ENCODE measurements around the gene CIP2A. TPM values are rescaled to one million over a fixed set of nuclear protein-coding genes. Genes with fewer than 3 reads are reported as not detected.

The CIP2A gene
- total RNA-seq, 6 donors from 2014 or later: 1.9 to 7.5 (median 3.8) TPM

DNA sequence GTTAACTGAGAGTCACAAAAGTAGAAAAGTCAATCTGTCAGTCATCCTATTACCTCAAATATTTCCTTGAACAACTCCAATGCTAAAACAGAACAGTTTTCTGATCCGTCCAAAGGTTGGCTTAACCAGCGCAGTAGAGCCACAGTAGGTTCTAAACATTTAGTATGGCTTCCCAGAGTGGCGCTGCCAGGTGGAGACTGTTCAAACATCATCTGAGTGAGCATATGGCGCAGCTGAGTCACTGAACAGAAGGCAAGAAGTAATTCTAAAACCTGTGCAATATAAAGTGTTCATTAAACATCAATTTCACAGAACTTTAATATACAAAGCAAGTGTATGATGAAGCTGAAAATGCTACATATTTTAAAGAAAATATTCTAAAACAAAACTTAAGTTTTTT lies 19.9 kb downstream of the CIP2A start:
- ATAC-seq (ENCODE audit: low FRiP score in 2 of 2): no peak
- 99% methylated on average over 4 of the region's 4 CpGs for WGBS, 2 donors
- Histone ChIP-seq H3K4me1 (no peaks in the 10 kb centered on the region), H3K27ac (no peak overlapping the region), H3K4me3 (no peak overlapping the region), H3K9me3 (no peaks in the 10 kb centered on the region), H3K36me3 (peaks cover 0 to under 1% (median 0%) of the 10 kb centered on the region in 4 donors), H3K27me3 (no peaks in the 10 kb centered on the region)
- TF ChIP-seq POLR2A (IDR thresholded peaks at IDR 0.05) (no peak), EP300 (IDR thresholded peaks at IDR 0.05) (no peak), POLR2AphosphoS5 (IDR thresholded peaks at IDR 0.05) (no peak), CTCF (IDR thresholded peaks at IDR 0.05) (no peak)
- no peak for DNase-seq

DNA sequence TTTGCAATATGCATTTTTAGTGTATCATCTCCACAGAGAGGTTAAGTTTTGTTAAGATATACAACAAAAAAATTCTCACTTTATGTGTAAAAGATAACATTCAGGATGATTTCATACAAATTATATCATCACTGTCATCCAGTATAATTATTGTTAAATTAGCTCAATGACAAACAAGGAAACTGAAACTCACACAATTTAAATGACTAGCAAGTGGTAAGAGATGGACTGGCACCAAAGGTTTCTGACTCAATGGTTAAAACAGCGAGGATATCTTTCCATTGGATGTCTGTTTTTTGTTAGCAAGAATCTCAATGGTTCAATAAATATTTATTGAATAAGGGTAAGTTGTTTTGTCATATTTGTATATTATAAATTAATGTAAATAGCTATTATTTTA lies 22.6 kb downstream of the CIP2A start:
- 91 to 97% methylated on average over 1 of the region's 1 CpG for WGBS, 2 donors
- no peak for TF ChIP-seq POLR2A (IDR thresholded peaks at IDR 0.05)
- no peak for TF ChIP-seq EP300 (IDR thresholded peaks at IDR 0.05)
- no peak overlapping the region for H3K4me3 ChIP-seq
- ATAC-seq (ENCODE audit: low FRiP score in 2 of 2): no peak
- H3K27me3 ChIP-seq: no peaks in the 10 kb centered on the region
- H3K9me3 ChIP-seq: no peaks in the 10 kb centered on the region
- H3K36me3 ChIP-seq: no peaks in the 10 kb centered on the region
- no peak for DNase-seq
- no peak overlapping the region for H3K27ac ChIP-seq
- H3K4me1 ChIP-seq: no peaks in the 10 kb centered on the region

- Histone ChIP-seq H3K9me3 (no peaks in the 10 kb centered on the region), H3K4me3 (no peak overlapping the region), H3K27me3 (no peaks in the 10 kb centered on the region), H3K27ac (no peak overlapping the region), H3K36me3 (no peaks in the 10 kb centered on the region), H3K4me1 (no peaks in the 10 kb centered on the region)
- ATAC-seq (ENCODE audit: low FRiP score in 2 of 2) (no peak), DNase-seq (no peak)
- WGBS, 2 donors: 87 to 88% methylated on average over 3 of the region's 3 CpGs
- no peak for TF ChIP-seq POLR2AphosphoS5 (IDR thresholded peaks at IDR 0.05)
- TF ChIP-seq POLR2A (IDR thresholded peaks at IDR 0.05): no peak
- TF ChIP-seq EP300 (IDR thresholded peaks at IDR 0.05): no peak
- no peak for TF ChIP-seq CTCF (IDR thresholded peaks at IDR 0.05)
Measured at GRCh38 chr3:108565506-108565905, 23.7 kb downstream of the CIP2A start.

- no peak for TF ChIP-seq POLR2A (IDR thresholded peaks at IDR 0.05)
- no peak for TF ChIP-seq EP300 (IDR thresholded peaks at IDR 0.05)
Measured at GRCh38 chr3:108564564-108564963, 24.7 kb downstream of the CIP2A start.

GRCh38 chr3:108562565-108562964 lies 26.7 kb downstream of the CIP2A start:
- no peaks in the 10 kb centered on the region for H3K36me3 ChIP-seq
- H3K9me3 ChIP-seq: no peaks in the 10 kb centered on the region
- TF ChIP-seq EP300 (IDR thresholded peaks at IDR 0.05) (no peak), CTCF (IDR thresholded peaks at IDR 0.05) (no peak)
- ATAC-seq (ENCODE audit: low FRiP score in 2 of 2): no peak
- no peak overlapping the region for H3K27ac ChIP-seq
- H3K4me3 ChIP-seq: no peak overlapping the region
- H3K4me1 ChIP-seq: no peaks in the 10 kb centered on the region
- H3K27me3 ChIP-seq: no peaks in the 10 kb centered on the region
- 94 to 98% methylated on average over 2 of the region's 2 CpGs for WGBS, 2 donors
- DNase-seq: no peak

More at GRCh38 chr3:108564564-108564963, 24.7 kb downstream of the CIP2A start:
- Histone ChIP-seq H3K4me3 (no peak overlapping the region), H3K27ac (no peak overlapping the region), H3K9me3 (no peaks in the 10 kb centered on the region), H3K4me1 (no peaks in the 10 kb centered on the region), H3K36me3 (no peaks in the 10 kb centered on the region), H3K27me3 (no peaks in the 10 kb centered on the region)
- DNase-seq: no peak
- ATAC-seq (ENCODE audit: low FRiP score in 2 of 2): no peak

GRCh38 chr3:108555966-108556581 lies 33.2 kb downstream of the CIP2A start:
- peaks cover 0 to 11% (median 5%) of the 10 kb centered on the region in 4 donors for H3K4me1 ChIP-seq
- no peaks in the 10 kb centered on the region for H3K9me3 ChIP-seq
- DNase-seq (no peak), ATAC-seq (ENCODE audit: low FRiP score in 2 of 2) (no peak)
- H3K27ac ChIP-seq: no peak overlapping the region
- H3K4me3 ChIP-seq: no peak overlapping the region
- WGBS, 2 donors: 67 to 81% methylated on average over 2 of the region's 2 CpGs
- TF ChIP-seq EP300 (IDR thresholded peaks at IDR 0.05): no peak
- TF ChIP-seq POLR2AphosphoS5 (IDR thresholded peaks at IDR 0.05): no peak
- no peak for TF ChIP-seq POLR2A (IDR thresholded peaks at IDR 0.05)
- TF ChIP-seq CTCF (IDR thresholded peaks at IDR 0.05): no peak
- H3K27me3 ChIP-seq: no peaks in the 10 kb centered on the region
- H3K36me3 ChIP-seq: no peaks in the 10 kb centered on the region
